MV-4-11 (cell line): ENCODE results near the gene ALPG.
"Not testable (repeated sequence)": the region's sequence is repeated elsewhere in the genome, so short reads cannot be mapped to it uniquely, and the experiment has no call there.

Experiments
- DNase-seq: peaks from one replicate; lab custom pipeline; 2025; lab: John Stamatoyannopoulos, UW

Gene ALPG

GRCh38 chr2:232396683-232397082, 10.0 kb upstream of the ALPG start:
- no peak for DNase-seq

DNA sequence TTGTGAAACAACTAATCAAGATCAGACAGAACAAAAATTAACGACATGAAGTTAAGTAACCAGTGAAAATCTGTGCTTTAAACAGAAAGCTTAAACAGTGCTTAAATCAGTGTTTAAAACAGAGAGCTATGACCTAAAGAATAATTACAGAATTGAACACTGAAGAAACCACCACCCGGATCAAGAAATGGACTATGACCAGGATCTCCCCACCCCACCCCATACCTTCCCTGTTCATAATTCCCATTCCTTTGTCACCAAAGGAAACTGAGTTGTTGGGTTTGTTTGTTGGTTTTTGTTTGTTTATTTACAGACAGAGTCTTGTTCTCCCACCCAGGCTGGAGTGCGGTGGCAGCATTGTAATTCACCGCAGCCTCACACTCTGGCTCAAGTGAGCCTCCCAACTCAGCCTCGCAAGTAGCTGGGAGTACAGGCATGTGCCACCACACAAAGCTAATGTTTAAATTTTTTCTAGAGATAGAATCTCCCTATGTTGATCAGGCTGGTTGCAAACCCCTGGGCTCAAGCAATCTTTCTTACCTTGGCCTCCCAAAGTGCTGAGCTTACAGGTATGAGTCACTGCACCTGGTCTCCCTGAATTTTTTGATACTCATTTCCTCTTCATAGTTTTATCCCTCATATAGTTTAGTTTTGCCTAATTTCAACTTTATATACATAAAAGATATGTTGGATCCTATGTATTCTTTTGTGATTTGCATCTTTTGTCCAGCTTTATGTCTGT, 8.2 kb upstream of the ALPG start:
- no peak for DNase-seq

GRCh38 chr2:232400256-232401015, 6.2 kb upstream of the ALPG start:
- no peak for DNase-seq

DNA sequence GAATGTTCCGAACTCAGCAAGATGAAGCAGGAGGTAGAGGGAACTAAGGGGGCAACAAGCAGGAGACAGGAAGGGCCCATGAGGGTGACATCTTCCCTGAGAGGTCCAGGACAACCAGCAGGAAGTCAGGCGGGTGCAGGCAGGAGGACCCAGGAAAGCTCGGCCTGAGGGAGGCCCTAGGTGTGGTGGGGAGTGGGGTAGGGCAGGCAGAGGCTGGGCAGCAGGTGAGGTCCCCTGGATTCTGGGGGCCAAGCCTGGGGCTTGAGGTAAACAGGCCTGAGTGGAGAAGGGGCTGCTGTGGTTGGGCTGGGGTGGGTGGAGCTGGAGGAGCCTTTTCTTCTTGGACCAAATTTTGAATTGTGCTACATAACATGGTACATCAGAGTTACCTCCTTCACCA, 4.1 kb upstream of the ALPG start:
- no peak for DNase-seq

GRCh38 chr2:232405943-232406510, 617 bp upstream of the ALPG start:
- DNase-seq: no peak

GRCh38 chr2:232407428-232408150, 945 bp downstream of the ALPG start:
- not testable (repeated sequence) for DNase-seq

- not testable (repeated sequence) for DNase-seq
Measured at GRCh38 chr2:232408269-232408668, 1.6 kb downstream of the ALPG start.

GRCh38 chr2:232409617-232410016, 3.0 kb downstream of the ALPG start:
- DNase-seq: not testable (repeated sequence)

DNA sequence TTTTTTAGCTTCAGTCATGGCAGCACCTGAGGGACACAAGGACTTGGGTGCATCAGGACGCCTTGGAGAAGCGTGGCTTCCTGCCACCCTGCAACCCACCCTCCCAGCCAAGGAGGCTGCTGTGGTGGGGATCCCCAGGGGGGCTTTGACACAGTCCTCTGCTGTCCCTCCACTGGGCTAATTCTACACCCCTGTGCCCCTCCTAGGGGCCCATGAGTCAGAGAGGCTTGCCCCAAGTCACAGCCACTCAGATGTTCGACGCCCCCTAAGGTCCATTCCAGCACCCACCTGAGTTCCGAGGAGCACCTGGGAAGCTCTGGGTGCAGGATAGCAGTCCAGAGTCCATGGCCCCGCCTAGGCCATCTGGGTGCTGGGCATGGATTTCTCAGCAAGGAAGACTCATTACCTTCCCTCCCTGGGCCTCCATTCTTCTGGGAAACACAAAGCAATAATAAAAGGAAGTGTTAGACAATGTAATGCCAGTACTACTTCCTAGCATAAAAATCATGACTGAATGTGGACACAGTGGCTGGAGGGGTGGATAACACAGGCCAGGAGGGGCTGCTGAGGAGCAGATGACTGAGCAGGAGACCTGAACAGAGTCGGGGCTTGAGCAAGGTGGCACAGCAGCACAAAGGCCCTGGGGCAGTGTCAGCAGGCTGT, 3.7 kb downstream of the ALPG start:
- no peak for DNase-seq

DNA sequence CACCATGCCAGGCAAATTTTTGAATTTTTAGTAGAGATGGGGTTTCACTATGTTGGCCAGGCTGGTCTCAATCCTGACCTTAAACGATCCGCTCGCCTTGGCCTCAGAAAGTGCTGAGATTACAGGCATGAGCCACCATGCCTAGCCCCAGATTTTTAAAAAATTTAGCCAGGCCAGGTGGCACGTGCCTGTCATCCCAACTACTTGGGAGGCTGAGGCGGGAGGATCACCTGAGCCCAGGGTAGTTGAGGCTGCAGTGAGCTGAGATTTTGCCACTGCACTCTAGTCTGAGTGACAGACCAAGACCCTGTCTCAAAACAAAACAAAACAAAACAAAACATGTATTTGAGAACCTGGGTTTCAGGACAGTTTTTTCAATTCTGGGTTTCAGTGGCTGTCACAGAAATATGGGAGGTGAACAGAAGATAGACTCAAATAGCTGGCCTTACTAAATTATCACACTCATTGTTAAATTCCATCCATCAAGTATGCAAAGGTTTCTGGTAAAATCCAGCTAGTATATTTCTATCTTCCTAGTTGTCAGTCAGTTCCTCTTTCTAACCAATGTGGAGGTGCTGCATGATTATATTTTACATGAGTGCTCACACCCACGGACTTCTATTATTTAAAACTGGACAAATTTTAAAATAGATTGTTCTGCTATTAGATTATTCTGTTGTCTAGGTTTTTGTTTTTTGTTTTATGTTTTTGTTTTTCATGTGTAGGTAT, 5.4 kb downstream of the ALPG start:
- DNase-seq: no peak

DNA sequence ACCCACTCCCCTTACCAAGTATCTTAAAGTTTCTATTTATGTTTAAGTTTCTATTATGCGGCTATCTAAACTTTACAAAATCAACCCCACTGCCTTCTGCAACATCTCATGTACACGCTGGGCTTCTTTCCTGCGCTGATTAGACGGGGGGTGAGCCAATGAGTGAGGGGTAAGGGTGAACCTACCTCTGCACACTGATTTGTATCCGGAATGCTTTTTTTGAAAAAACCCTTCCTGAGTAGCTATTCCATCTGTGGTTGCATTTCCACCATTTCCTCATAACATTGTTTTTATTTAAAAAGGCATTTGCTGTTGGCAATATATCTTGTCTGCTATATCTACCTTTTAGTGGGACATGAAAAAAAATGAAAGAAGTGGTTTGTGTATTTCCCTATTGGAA, 6.3 kb downstream of the ALPG start:
- DNase-seq: no peak

GRCh38 chr2:232415138-232415690, 8.6 kb downstream of the ALPG start:
- no peak for DNase-seq

DNA sequence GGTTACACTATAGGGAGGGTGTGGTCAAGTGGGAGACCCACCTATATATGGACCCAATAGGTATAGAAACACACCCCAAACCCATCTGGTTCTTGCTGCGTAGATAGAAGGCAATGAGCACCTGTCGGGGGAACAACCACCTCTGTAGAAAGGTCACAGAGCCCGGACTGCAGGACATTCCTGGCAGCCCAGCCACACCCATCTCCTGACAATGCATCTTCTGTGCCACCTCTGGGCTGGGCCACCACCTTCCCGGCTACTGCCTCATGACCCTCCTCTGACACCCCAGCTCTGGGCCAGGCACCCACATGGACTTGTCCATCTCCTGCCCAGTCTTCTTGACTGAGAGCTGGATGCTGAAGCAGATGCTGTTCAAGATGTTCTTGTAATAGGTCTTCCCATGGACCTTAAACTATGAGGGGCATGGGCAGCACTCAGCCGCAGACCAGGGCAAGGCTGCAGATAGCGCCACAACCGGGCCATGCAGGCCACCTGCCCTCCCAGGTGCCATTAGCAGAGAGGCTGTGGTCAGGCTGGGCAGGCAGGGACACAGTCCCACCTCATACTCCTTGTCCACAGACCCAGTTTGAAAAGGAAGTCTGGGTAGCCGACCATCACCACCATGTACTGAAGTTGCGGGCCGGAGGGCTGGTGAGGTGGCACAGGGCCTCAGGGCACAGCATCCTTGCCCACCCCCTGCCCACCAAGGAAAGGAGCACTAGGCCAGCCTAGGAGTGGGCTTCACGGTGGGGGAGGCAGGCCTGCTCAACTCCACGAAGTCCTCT, 9.3 kb downstream of the ALPG start:
- no peak for DNase-seq

DNA sequence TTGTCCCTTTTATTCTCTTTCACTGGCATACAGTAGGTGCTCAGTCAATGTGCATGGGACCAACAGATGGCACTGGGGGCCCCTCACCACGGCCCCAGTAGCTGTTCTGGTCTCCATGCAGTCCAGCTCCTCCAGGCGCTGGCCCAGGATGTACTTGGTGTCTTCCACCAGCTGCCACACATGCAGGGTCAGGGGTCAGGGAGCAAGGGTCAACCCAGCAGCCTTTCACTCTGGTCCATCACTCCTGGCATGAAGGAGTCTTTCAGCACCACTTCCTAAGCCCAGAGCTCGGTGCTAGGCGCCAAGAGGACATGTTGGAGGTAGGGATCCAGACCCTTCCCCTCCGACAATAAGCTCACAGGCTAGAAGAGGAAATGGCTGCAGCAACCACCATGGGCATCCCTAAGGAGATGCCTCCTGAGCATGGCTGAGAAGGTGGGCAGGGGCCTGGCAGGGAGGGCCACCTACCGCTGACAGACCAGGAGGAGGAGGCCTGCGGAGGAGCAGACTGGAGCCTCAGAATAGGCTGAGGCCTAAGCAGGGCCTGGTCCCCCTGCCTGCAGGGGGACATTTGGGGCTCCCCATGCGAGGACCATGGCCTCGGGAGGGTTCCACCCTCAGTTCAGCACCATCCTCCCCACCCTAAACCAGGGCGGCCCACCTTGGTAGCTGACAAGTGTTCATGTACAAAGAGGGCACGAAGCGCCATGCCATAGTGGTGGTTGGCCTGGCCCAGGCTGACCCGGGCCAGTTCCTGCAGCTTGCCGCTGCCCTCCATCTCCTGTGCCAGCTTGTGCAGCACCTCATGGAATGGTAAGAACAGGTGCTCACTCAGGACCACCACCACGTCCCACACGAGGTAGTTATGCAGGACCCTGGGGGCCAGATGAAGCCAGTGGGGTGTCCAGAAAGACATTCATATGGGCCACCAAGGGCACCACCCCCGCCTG, 10.2 kb downstream of the ALPG start:
- DNase-seq: no peak

DNA sequence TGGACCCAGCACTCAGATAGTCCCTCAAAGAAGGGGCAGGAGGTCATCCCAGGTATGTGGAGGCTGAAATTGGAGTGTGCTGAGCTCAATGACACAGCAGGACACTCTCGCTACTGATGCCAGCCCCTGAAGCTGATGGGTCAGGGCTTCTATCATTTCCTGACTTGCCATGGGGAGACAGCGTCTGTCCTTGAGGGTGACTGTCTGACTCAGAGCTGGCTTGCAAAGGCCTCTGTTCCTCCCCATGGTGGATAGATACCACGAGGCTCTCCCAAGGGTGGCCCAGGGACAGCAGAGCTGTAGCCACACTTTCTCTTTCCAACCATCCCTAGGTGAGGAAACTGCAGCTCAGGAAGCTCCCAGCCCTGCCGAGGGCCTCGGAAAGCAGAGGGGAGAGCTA, 10.8 kb downstream of the ALPG start:
- DNase-seq: no peak

- DNase-seq: no peak
Measured at GRCh38 chr2:232418056-232418455, 11.4 kb downstream of the ALPG start.

- no peak for DNase-seq
Measured at GRCh38 chr2:232418466-232419244, 12.0 kb downstream of the ALPG start.
